GM08714 (cell line): Measurements from ENCODE around the gene MRNIP.
"Not testable (repeated sequence)": the region's sequence is repeated elsewhere in the genome, so short reads cannot be mapped to it uniquely, and the experiment has no call there.

Source experiments
- H3K4me3 ChIP-seq: fragments of 200-500 bp; sonication (Bioruptor generic); 2 replicates; pipeline ENCODE4 v1.5.1; 2014; ENCODE audit warnings: mild to moderate bottlenecking, low read length, inconsistent platforms
- ZNF274 ChIP-seq: IDR thresholded peaks from 2 replicates; pipeline ENCODE4 v1.6.1; 2012; ENCODE audit warnings: mild to moderate bottlenecking, low read depth, low read length

The MRNIP gene

GRCh38 chr5:179852993-179853547 is 5.5 kb downstream of the MRNIP start:
- no peak overlapping the region for H3K4me3 ChIP-seq
- no peak for TF ChIP-seq ZNF274

- no peak for TF ChIP-seq ZNF274
- H3K4me3 ChIP-seq, result no peak overlapping the region
Measured at GRCh38 chr5:179841621-179842020, 17.0 kb downstream of the MRNIP start.

- no peak for TF ChIP-seq ZNF274
Measured at GRCh38 chr5:179840766-179841165, 17.9 kb downstream of the MRNIP start.

GRCh38 chr5:179840321-179840720 is 18.3 kb downstream of the MRNIP start:
- no peak for TF ChIP-seq ZNF274
- H3K4me3 ChIP-seq, result no peak overlapping the region

More at GRCh38 chr5:179840766-179841165, 17.9 kb downstream of the MRNIP start:
- no peak overlapping the region for H3K4me3 ChIP-seq

GRCh38 chr5:179839328-179840256 is 19.0 kb downstream of the MRNIP start:
- no peak for TF ChIP-seq ZNF274
- H3K4me3 ChIP-seq, result no peak overlapping the region

- no peak for TF ChIP-seq ZNF274
- H3K4me3 ChIP-seq, result no peak overlapping the region
Measured at GRCh38 chr5:179837076-179838011, 21.3 kb downstream of the MRNIP start.

GRCh38 chr5:179836225-179837019 is 22.2 kb downstream of the MRNIP start:
- no peak overlapping the region for H3K4me3 ChIP-seq
- TF ChIP-seq ZNF274, result no peak

- H3K4me3 ChIP-seq, result not testable (repeated sequence)
Measured at GRCh38 chr5:179834871-179835270, 23.7 kb downstream of the MRNIP start.

GRCh38 chr5:179834120-179834519 is 24.5 kb downstream of the MRNIP start:
- H3K4me3 ChIP-seq, result no peak overlapping the region
- TF ChIP-seq ZNF274, result no peak

- no peak overlapping the region for H3K4me3 ChIP-seq
- TF ChIP-seq ZNF274, result no peak
Measured at GRCh38 chr5:179833709-179834070, 24.9 kb downstream of the MRNIP start.

- H3K4me3 ChIP-seq, result no peak overlapping the region
- no peak for TF ChIP-seq ZNF274
Measured at GRCh38 chr5:179833056-179833708, 25.4 kb downstream of the MRNIP start.

- H3K4me3 ChIP-seq, result no peak overlapping the region
- no peak for TF ChIP-seq ZNF274
Measured at GRCh38 chr5:179832039-179832745, 26.4 kb downstream of the MRNIP start.

GRCh38 chr5:179830818-179831468 is 27.7 kb downstream of the MRNIP start:
- TF ChIP-seq ZNF274, result no peak
- no peak overlapping the region for H3K4me3 ChIP-seq
